PC-9 (cell line): ENCODE data around the gene PMIS2.

ENCODE experiments used
- EZH2 ChIP-seq: fragments of 200-600 bp; sonication (generic); IDR thresholded peaks from 2 replicates; pipeline ENCODE4 v1.8.0; 2017; ENCODE audit warnings: antibody characterized with exemption, low read depth
- TF ChIP-seq, protein P1 (sequence below): fragments of 200-600 bp; sonication (generic); conservative IDR thresholded peaks from 2 replicates; pipeline ENCODE4 v1.6.1; 2017; ENCODE audit warnings: mixed run types, antibody characterized with exemption, mild to moderate bottlenecking, moderate library complexity

DNA sequence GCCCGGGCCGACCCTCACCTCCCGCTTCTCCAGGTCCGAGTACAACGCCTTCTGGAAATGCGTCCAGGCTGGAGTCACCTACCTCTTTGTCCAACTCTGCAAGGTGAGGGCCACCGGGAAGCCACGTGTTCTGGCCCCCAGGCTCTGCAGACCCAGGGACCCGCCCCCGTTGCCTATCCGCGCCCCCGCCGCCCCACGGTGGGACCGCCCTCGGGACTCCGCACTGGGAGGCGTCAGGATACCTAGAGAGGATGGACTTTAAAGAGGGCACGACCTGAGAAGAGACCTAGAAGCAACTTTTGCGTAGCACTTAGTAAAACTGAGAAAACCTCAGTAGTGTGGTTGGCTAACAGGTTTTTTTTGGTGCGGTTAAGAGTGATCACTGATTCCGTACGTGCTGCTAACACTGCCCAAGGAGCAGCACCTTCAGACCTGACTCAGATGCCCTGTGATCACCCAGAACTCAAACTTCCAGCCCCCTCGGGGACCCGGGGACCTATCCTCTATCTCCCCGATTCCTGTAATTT is 40.1 kb upstream of the PMIS2 start:
- TF ChIP-seq, protein P1, sequence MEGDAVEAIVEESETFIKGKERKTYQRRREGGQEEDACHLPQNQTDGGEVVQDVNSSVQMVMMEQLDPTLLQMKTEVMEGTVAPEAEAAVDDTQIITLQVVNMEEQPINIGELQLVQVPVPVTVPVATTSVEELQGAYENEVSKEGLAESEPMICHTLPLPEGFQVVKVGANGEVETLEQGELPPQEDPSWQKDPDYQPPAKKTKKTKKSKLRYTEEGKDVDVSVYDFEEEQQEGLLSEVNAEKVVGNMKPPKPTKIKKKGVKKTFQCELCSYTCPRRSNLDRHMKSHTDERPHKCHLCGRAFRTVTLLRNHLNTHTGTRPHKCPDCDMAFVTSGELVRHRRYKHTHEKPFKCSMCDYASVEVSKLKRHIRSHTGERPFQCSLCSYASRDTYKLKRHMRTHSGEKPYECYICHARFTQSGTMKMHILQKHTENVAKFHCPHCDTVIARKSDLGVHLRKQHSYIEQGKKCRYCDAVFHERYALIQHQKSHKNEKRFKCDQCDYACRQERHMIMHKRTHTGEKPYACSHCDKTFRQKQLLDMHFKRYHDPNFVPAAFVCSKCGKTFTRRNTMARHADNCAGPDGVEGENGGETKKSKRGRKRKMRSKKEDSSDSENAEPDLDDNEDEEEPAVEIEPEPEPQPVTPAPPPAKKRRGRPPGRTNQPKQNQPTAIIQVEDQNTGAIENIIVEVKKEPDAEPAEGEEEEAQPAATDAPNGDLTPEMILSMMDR = no peak
- no peak for TF ChIP-seq EZH2
